Smooth muscle cell (in vitro differentiated cells): ENCODE measurements around the gene PDE2A. TPM values are rescaled to one million over a fixed set of nuclear protein-coding genes. Genes with fewer than 3 reads are reported as not detected.

ENCODE experiments used
- DNase-seq: peaks from one replicate; lab custom pipeline; 2025; ENCODE audit not compliant: unreplicated experiment; lab: John Stamatoyannopoulos, UW
- H2AFZ ChIP-seq: fragments of 200-600 bp; sonication (generic); 2 replicates; pipeline ENCODE4 v1.6.0; 2016; ENCODE audit warnings: antibody characterized with exemption, low read depth, mild to moderate bottlenecking
- H3F3A ChIP-seq: fragments of 200-600 bp; sonication (generic); 2 replicates; pipeline ENCODE4 v1.6.0; 2017; ENCODE audit warnings: antibody characterized with exemption, low read depth
- H3K27ac ChIP-seq: fragments of 200-600 bp; sonication (generic); 2 replicates; pipeline ENCODE4 v1.5.1; 2016; ENCODE audit warnings: low read depth, mild to moderate bottlenecking
- H3K27me3 ChIP-seq: fragments of 200-600 bp; sonication (generic); 2 replicates; pipeline ENCODE4 v1.6.1; 2016; ENCODE audit warnings: low read depth, mild to moderate bottlenecking
- H3K36me3 ChIP-seq: fragments of 200-600 bp; sonication (generic); 2 replicates; pipeline ENCODE4 v1.5.1; 2016; ENCODE audit warnings: low read depth
- H3K4me1 ChIP-seq: fragments of 200-600 bp; sonication (generic); 2 replicates; pipeline ENCODE4 v1.5.1; 2016; ENCODE audit warnings: low read depth
- H3K4me2 ChIP-seq: fragments of 200-600 bp; sonication (generic); 2 replicates; pipeline ENCODE4 v1.6.0; 2016; ENCODE audit warnings: mild to moderate bottlenecking
- H3K4me3 ChIP-seq: fragments of 200-600 bp; sonication (generic); 2 replicates; pipeline ENCODE4 v1.5.1; 2016; ENCODE audit warnings: mild to moderate bottlenecking
- H3K79me2 ChIP-seq: fragments of 200-600 bp; sonication (generic); 2 replicates; pipeline ENCODE4 v1.6.0; 2016; ENCODE audit warnings: low read depth, mild to moderate bottlenecking
- H3K9ac ChIP-seq: fragments of 200-600 bp; sonication (generic); 2 replicates; pipeline ENCODE4 v1.6.0; 2016; ENCODE audit warnings: low read depth
- H3K9me3 ChIP-seq: fragments of 200-600 bp; sonication (generic); replicated peaks from 2 replicates; pipeline ENCODE4 v1.5.1; 2016; ENCODE audit warnings: low read depth
- H4K20me1 ChIP-seq: fragments of 200-600 bp; sonication (generic); 2 replicates; pipeline ENCODE4 v1.6.0; 2016; ENCODE audit warnings: low read depth
- CTCF ChIP-seq: fragments of 200-600 bp; sonication (generic); IDR thresholded peaks from 2 replicates; pipeline ENCODE4 v1.5.1; 2017; ENCODE audit warnings: borderline replicate concordance, mild to moderate bottlenecking, antibody characterized with exemption; ENCODE audit not compliant: insufficient read depth, poor library complexity, severe bottlenecking
- WGBS: methylation state at CpG from one replicate; pipeline ENCODE4 v1.1.7; 2016; ENCODE audit warnings: low lambda C conversion rate; 5-methylcytosine and 5-hydroxymethylcytosine counted together
- polyA plus RNA-seq: library from polyadenylated mRNA; unstranded; fragments of >200 nt; fragmentation: Nextera tagmentation; extraction: Ambion mirVana; gene quantifications from 2 replicates; pipeline ENCODE4 v1.2.1, GENCODE V29; 2016
- total RNA-seq: library from RNA; depleted of rRNA; stranded (reverse); fragments of >200 nt; gene quantifications from 2 replicates; pipeline ENCODE4 v1.2.3, GENCODE V29; 2014

PDE2A gene
- total and polyA plus RNA-seq, 2 experiments from 2014 or later: 1.0 TPM; not detected in 1

- no peak overlapping the region for H2AFZ ChIP-seq
- no peak overlapping the region for H3K4me2 ChIP-seq
- WGBS: 96% methylated on average over 14 of the region's 14 CpGs
- no peak overlapping the region for H3K27ac ChIP-seq
- no peaks in the 10 kb centered on the region for H3K9me3 ChIP-seq
- no peaks in the 10 kb centered on the region for H4K20me1 ChIP-seq
- H3K79me2 ChIP-seq: no peaks in the 10 kb centered on the region
- peaks cover 5% of the 10 kb centered on the region for H3K27me3 ChIP-seq
- no peak overlapping the region for H3K4me3 ChIP-seq
- peaks cover 2% of the 10 kb centered on the region for H3F3A ChIP-seq
- no peak overlapping the region for H3K9ac ChIP-seq
- no peak for TF ChIP-seq CTCF
- no peaks in the 10 kb centered on the region for H3K36me3 ChIP-seq
- no peak for DNase-seq
- H3K4me1 ChIP-seq: peaks cover 8% of the 10 kb centered on the region
Observed at GRCh38 chr11:72575533-72576242, 98.5 kb downstream of the PDE2A start.

- WGBS: 82% methylated on average over 8 of the region's 8 CpGs
Observed at GRCh38 chr11:72574548-72575460, 99.4 kb downstream of the PDE2A start.

GRCh38 chr11:72573855-72574445 is 100.3 kb downstream of the PDE2A start:
- no peak overlapping the region for H2AFZ ChIP-seq
- no peaks in the 10 kb centered on the region for H4K20me1 ChIP-seq
- no peak overlapping the region for H3K9ac ChIP-seq
- no peak for TF ChIP-seq CTCF
- no peak overlapping the region for H3K27ac ChIP-seq
- peaks cover 2% of the 10 kb centered on the region for H3F3A ChIP-seq
- H3K4me1 ChIP-seq: peaks cover 8% of the 10 kb centered on the region
- H3K4me2 ChIP-seq: no peak overlapping the region
- WGBS: 100% methylated on average over 2 of the region's 2 CpGs
- no peaks in the 10 kb centered on the region for H3K9me3 ChIP-seq
- no peaks in the 10 kb centered on the region for H3K36me3 ChIP-seq
- no peaks in the 10 kb centered on the region for H3K79me2 ChIP-seq
- H3K4me3 ChIP-seq: no peak overlapping the region
- no peak for DNase-seq
- no peaks in the 10 kb centered on the region for H3K27me3 ChIP-seq

More at GRCh38 chr11:72574548-72575460, 99.4 kb downstream of the PDE2A start:
- Histone ChIP-seq H3K79me2 (no peaks in the 10 kb centered on the region), H3K36me3 (no peaks in the 10 kb centered on the region), H3K27ac (no peak overlapping the region), H3K4me1 (peaks cover 8% of the 10 kb centered on the region), H3F3A (peaks cover 2% of the 10 kb centered on the region), H2AFZ (no peak overlapping the region), H3K9ac (no peak overlapping the region), H3K9me3 (no peaks in the 10 kb centered on the region), H3K27me3 (no peaks in the 10 kb centered on the region), H3K4me3 (no peak overlapping the region), H4K20me1 (no peaks in the 10 kb centered on the region), H3K4me2 (no peak overlapping the region)
- no peak for TF ChIP-seq CTCF
- no peak for DNase-seq
